Measurements from ENCODE around the gene OR4D9.

- no peak for TF ChIP-seq TCF4 (CRISPR knock-in tag; IDR thresholded peaks at IDR 0.05; ENCODE audit: borderline replicate concordance)
- no peak for TF ChIP-seq ARNTL (CRISPR knock-in tag; IDR thresholded peaks at IDR 0.05; ENCODE audit: borderline replicate concordance, low read depth)
- TF ChIP-seq GLIS3 (CRISPR knock-in tag; IDR thresholded peaks at IDR 0.05), result no peak
- TF ChIP-seq, protein P1, sequence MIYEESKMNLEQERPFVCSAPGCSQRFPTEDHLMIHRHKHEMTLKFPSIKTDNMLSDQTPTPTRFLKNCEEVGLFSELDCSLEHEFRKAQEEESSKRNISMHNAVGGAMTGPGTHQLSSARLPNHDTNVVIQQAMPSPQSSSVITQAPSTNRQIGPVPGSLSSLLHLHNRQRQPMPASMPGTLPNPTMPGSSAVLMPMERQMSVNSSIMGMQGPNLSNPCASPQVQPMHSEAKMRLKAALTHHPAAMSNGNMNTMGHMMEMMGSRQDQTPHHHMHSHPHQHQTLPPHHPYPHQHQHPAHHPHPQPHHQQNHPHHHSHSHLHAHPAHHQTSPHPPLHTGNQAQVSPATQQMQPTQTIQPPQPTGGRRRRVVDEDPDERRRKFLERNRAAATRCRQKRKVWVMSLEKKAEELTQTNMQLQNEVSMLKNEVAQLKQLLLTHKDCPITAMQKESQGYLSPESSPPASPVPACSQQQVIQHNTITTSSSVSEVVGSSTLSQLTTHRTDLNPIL (CRISPR knock-in tag; IDR thresholded peaks at IDR 0.05; ENCODE audit: low read depth), result no peak
- TF ChIP-seq ZNF70 (CRISPR knock-in tag; IDR thresholded peaks at IDR 0.05), result no peak
- TF ChIP-seq, protein P2, sequence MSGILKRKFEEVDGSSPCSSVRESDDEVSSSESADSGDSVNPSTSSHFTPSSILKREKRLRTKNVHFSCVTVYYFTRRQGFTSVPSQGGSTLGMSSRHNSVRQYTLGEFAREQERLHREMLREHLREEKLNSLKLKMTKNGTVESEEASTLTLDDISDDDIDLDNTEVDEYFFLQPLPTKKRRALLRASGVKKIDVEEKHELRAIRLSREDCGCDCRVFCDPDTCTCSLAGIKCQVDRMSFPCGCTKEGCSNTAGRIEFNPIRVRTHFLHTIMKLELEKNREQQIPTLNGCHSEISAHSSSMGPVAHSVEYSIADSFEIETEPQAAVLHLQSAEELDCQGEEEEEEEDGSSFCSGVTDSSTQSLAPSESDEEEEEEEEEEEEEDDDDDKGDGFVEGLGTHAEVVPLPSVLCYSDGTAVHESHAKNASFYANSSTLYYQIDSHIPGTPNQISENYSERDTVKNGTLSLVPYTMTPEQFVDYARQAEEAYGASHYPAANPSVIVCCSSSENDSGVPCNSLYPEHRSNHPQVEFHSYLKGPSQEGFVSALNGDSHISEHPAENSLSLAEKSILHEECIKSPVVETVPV (CRISPR knock-in tag; IDR thresholded peaks at IDR 0.05), result no peak
- no peak for TF ChIP-seq ZFP30 (CRISPR knock-in tag; IDR thresholded peaks at IDR 0.05)
- no peak for TF ChIP-seq PATZ1 (CRISPR knock-in tag; IDR thresholded peaks at IDR 0.05; ENCODE audit: borderline replicate concordance)
Observed at GRCh38 chr11:59511675-59512074, 336 bp downstream of the OR4D9 start.

All from SK-N-SH treated with all-trans-retinoic acid at 6 μM for 48 hours (cell line).